ENCODE data around the gene PCDHGA7.
"Not testable (repeated sequence)": the region's sequence is repeated elsewhere in the genome, so short reads cannot be mapped to it uniquely, and the experiment has no call there.

The PCDHGA7 gene

DNA sequence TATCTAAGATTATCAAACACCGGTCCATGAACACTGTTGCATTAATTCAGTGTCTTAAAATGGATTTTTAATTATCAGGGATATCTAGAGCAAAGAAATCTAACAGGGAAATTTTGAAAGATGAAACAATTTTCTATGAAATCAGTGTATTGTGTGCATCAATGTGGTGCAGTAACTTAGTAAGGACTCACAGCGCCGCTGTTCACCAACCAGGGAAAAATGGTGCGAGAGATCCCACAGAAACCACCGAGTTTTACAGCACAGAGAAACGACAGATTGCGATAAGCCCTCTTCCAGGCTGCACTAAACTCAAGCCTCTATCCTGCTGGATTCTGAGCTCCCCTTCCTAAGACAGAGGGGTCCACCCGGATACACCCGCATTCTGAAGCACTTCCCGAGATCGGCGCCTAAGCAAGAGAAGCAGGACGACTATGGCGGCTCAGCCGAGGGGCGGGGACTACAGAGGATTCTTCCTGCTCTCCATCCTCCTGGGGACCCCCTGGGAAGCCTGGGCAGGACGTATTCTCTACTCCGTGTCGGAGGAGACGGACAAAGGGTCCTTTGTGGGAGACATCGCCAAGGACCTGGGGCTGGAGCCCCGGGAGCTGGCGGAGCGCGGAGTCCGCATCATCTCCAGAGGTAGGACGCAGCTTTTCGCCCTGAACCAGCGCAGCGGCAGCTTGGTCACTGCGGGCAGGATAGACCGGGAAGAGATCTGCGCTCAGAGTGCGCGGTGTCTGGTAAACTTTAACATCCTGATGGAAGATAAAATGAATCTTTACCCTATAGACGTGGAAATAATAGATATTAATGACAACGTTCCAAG, at the start of gene PCDHGA7:
Gene PCDHGA7 (plus strand): TSS at position 274 of the 826 bp plus-strand sequence. CDS start 158 bp downstream, at position 432.
- DNase-seq: no peak

DNA sequence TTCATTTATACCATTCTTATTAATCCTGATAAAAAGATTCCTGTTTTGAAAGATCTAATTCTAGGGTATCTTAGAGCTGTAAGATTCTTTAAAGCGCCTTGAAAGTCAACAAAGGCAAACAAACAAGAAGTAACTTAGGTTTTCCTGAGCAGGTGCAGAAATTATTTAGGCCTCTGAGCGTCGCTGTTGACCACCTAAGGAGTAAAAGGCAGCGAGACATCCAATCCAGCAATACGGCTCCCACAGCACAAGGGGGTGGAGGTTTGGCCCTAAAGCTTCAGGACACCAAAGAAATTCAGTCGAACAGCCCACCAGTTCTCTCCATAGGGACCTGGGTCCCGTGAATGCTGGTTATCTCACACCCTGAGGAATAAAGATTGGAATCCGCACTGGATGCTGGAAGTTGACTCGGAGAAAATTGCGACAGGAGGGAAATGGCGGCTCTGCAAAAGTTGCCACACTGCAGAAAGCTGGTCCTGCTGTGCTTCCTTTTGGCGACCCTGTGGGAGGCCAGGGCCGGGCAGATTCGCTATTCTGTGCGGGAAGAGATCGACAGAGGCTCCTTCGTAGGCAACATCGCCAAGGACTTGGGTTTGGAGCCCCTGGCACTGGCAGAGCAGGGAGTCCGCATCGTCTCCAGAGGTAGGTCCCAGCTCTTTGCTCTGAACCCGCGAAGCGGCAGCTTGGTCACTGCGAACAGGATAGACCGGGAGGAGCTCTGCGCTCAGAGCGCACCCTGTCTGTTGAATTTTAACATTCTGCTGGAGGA, 43.8 kb upstream of the PCDHGA7 start, which contains the start of gene PCDHGA2:
Gene PCDHGA2 (plus strand): TSS at position 223 of the 769 bp plus-strand sequence.
- no peak for DNase-seq

DNA sequence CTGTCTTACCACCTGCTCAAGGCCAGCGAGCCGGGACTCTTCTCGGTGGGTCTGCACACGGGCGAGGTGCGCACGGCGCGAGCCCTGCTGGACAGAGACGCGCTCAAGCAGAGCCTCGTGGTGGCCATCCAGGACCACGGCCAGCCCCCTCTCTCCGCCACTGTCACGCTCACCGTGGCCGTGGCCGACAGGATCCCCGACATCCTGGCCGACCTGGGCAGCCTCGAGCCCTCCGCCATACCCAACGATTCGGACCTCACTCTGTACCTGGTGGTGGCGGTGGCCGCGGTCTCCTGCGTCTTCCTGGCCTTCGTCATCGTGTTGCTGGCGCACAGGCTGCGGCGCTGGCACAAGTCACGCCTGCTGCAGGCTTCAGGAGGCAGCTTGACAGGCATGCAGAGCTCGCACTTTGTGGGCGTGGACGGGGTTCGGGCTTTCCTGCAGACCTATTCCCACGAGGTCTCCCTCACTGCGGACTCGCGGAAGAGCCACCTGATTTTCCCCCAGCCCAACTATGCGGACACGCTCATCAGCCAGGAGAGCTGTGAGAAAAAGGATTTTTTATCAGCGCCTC, 41.7 kb upstream of the PCDHGA7 start:
- DNase-seq: not testable (repeated sequence)

DNA sequence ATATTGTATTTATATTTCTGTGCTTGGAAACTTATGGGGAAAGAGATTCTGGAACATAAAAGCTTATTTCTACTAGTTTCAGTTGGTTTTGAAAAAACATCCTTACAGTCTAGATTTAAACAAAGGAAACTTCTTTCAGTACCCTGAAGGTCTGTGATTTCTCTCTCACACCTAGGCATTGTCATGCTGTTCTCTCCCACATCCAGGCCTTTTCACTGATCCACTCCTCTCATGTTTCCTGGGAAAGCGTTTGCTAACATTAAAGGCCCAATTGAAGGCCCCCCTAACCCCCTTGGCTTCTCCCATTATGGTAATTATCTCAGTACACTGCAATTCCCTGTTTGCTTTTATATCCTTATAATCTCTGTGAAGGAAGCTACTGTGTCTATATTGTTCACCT, 39.8 kb upstream of the PCDHGA7 start:
- no peak for DNase-seq

DNA sequence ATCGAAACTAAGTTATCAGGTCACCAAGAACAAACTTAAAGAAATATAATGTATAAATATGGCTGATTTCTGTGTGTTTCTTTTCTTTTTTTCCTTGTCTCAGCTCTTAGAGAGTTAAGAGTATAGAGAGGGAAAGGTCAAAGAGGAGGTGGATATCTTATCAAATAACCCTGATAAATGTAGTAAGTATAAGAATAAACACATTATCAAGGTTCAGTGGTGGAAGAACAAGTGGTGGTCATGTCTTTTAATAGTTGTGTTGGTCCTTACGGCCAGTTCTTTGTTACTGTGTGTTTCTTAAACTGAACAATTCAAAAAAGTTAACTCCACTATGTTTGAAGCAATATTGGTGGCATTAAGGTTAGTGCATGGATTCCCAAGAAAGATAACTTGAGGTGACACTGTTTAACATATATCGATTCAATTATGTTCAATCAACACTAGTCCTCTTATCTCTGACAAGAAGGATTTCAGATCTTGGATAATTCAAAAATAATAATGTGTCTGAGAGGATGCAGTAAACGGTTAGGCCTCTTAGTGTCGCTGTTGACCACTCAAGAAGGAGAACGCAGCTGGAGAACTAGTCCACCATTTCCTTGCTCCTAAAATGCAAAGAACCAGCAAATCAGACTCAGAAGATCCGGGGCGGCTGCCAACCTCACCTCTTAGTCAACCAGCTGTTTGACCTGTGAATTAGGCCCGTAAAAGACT, 39.1 kb upstream of the PCDHGA7 start, which contains the start of gene PCDHGA3:
Gene PCDHGA3 (plus strand): TSS at position 588 of the 711 bp plus-strand sequence. CDS start 205 bp downstream, outside the sequence.
- no peak for DNase-seq

DNA sequence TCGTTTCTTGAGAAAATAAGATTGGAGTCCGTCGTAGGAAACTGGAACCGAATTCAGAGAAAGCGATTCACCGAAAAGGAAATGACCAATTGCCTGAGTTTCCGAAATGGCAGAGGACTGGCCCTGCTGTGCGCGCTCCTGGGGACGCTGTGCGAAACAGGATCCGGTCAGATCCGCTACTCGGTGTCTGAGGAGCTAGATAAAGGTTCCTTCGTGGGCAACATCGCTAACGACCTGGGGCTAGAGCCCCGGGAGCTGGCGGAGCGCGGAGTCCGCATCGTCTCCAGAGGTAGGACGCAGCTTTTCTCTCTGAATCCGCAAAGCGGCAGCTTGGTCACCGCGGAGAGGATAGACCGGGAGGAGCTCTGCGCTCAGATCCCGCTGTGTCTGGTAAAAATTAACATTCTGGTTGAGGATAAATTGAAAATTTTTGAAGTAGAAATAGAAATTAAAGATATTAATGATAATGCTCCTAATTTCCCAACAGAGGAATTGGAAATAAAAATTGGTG, 38.5 kb upstream of the PCDHGA7 start:
- no peak for DNase-seq

DNA sequence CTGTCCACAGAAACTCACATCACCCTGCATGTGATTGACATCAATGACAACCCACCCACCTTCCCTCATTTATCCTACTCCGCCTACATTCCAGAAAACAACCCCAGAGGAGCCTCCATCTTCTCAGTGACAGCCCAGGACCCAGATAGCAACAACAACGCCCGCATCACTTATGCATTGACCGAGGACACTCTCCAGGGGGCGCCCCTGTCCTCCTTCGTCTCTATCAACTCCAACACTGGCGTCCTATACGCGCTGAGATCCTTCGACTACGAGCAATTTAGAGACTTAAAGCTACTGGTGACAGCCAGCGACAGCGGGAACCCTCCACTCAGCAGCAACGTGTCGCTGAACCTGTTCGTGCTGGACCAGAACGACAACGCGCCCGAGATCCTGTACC, 37.2 kb upstream of the PCDHGA7 start:
- DNase-seq: no peak

DNA sequence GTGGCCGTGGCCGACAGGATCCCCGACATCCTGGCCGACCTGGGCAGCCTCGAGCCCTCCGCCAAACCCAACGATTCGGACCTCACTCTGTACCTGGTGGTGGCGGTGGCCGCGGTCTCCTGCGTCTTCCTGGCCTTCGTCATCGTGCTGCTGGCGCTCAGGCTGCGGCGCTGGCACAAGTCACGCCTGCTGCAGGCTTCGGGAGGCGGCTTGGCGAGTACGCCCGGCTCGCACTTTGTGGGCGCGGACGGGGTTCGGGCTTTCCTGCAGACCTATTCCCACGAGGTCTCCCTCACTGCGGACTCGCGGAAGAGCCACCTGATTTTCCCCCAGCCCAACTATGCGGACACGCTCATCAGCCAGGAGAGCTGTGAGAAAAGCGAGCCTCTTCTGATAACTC, 36.5 kb upstream of the PCDHGA7 start:
- not testable (repeated sequence) for DNase-seq

DNA sequence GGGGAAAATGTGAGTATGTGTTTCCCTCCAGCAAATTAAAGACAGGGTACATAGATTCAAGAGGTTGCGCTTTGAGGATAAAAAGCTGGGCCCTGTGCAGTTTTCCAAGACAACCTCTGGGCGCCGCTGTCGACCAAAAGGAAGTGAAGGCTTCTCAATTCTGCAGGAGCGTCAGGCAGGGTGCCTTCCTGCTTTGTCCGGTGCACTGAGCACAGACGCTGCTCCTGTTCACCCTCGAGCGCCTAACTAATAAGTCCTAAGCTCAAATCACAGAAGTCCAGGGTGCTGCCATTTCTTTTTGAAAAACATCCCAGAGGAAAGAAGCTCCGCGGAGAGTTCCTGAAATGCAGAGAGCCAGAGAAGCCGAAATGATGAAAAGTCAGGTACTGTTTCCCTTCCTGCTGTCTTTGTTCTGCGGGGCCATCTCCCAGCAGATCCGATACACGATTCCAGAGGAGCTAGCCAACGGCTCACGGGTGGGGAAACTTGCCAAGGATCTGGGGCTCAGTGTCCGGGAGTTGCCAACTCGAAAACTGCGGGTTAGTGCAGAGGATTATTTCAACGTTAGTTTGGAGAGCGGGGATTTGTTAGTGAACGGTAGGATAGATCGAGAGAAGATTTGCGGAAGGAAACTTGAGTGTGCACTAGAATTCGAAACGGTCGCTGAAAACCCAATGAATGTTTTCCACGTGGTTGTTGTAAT, 32.5 kb upstream of the PCDHGA7 start, which contains the start of gene PCDHGB1:
Gene PCDHGB1 (plus strand): TSS at position 183 of the 703 bp plus-strand sequence. CDS start 162 bp downstream, at position 345.
- peak; percentile 48 for DNase-seq

DNA sequence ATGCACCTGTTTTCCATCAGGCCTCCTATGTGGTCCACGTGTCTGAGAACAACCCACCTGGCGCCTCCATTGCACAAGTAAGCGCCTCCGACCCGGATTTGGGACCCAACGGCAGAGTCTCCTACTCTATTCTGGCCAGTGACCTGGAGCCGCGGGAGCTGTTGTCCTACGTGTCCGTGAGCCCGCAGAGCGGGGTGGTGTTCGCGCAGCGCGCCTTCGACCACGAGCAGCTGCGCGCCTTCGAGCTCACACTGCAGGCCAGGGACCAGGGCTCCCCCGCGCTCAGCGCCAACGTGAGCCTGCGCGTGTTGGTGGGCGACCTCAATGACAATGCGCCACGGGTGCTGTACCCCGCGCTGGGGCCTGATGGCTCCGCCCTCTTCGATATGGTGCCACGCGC, 31.0 kb upstream of the PCDHGA7 start:
- no peak for DNase-seq

DNA sequence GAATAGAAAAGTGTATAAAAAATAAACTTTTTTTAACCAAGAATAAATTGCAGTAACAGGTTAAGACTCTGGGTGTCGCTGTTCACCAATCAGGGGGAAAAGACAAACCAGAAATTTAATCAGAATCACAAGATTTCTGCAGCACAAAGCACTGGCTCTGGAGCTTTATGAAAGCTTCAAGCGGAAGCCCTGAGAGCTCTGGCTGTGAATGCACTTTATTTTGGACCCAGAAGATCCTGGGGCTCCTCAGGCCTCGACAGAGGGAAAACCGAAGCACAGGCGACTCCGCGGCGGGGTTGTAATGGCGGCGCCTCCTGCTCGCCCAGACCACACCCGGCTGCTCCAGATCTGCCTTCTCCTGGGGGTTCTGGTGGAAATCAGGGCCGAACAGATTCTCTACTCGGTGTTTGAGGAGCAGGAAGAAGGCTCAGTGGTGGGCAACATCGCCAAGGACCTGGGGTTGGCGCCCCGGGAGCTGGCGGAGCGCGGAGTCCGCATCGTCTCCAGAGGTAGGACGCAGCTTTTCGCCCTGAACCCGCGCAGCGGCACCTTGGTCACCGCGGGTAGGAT, 27.6 kb upstream of the PCDHGA7 start, which contains the start of gene PCDHGA4:
Gene PCDHGA4 (plus strand): TSS at position 122 of the 570 bp plus-strand sequence. CDS start 87 bp downstream, at position 209.
- DNase-seq: no peak

DNA sequence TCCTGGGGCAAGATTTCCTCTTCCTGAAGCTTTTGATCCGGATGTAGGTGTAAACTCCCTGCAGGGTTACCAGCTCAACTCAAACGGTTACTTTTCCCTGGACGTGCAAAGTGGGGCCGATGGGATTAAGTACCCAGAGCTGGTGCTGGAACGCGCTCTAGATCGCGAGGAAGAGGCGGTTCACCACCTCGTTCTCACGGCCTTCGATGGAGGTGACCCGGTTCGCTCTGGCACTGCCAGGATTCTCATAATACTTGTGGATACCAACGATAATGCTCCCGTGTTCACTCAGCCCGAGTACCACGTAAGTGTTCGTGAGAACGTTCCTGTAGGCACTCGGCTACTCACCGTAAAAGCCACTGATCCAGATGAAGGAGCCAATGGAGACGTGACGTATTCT, 26.9 kb upstream of the PCDHGA7 start:
- no peak for DNase-seq

DNA sequence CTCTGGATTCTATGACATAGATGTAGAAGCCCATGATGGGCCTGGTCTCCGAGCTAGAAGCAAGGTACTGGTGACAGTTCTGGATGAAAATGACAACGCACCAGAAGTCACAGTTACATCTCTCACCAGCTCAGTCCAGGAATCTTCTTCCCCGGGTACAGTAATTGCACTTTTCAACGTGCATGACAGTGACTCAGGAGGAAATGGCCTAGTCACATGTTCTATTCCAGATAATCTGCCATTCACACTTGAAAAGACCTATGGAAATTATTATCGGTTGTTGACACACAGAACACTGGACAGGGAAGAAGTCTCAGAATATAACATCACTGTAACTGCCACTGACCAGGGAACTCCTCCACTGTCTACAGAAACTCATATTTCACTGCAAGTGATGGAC, 26.4 kb upstream of the PCDHGA7 start:
- no peak for DNase-seq

DNA sequence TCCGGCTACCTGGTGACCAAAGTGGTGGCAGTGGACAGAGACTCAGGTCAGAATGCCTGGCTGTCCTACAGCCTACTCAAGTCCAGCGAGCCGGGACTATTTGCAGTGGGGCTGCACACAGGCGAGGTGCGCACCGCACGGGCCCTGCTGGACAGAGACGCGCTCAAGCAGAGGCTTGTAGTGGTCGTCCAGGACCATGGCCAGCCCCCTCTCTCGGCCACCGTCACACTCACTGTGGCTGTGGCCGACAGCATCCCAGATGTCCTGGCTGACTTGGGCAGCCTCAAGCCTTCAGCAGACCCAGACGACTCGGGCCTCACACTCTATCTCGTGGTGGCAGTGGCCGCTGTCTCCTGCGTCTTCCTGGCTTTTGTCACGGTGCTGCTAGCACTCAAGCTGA, 25.6 kb upstream of the PCDHGA7 start:
- no peak for DNase-seq

DNA sequence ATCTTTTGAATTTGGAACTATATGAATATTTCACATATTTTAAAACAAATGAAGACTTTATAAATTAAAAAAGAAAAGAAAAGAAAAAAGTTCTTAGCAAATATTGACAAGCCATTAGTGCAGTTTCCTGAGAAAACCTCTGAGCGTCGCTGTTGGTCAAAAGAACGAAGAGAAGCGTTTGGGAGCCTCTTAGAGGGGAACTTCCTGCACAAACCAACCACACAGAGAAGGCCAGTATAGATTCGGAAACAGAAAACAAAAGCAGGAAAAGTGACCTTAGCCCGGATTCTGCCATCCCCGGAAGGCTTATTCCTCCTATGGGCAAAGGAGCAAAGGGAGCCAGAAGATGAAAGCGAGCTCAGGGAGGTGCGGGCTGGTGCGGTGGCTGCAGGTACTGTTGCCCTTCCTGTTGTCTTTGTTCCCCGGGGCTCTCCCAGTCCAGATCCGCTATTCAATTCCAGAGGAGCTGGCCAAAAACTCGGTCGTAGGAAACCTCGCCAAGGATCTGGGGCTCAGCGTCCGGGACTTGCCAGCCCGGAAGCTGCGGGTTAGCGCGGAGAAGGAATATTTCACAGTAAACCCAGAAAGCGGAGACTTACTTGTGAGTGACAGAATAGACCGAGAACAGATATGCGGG, 22.6 kb upstream of the PCDHGA7 start, which contains the start of gene PCDHGB2:
Gene PCDHGB2 (plus strand): TSS at position 205 of the 637 bp plus-strand sequence. CDS start 142 bp downstream, at position 347.
- DNase-seq: no peak

DNA sequence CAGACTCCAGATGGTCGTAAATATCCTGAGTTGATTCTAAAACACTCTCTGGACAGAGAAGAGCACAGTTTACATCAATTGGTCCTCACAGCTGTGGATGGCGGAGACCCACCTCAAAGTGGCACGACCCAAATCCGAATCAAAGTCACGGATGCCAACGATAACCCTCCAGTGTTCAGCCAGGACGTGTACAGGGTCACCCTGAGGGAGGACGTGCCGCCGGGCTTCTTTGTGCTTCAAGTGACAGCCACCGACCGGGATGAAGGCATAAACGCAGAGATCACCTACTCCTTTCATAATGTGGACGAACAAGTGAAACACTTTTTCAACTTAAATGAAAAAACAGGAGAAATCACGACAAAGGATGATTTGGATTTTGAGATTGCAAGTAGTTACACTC, 21.9 kb upstream of the PCDHGA7 start:
- no peak for DNase-seq

DNA sequence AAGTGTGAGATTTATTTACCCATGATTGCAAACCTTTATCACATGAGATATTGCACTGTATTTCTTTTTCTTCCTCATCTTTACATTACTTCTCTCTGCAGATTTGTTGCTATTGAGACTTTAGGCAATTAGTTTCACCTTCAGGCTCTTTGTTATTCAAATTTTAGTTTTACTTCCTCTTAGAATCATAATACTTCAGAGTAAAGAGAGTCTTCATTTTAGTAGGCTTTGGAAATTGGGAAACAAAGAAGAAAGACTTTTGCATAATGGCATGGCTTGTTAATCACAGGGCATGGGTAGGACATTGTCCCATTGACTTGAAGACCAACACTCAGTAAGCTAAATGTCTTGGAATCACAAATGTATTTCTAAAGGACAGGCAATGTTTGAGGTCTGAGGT, 19.8 kb upstream of the PCDHGA7 start:
- DNase-seq: no peak

DNA sequence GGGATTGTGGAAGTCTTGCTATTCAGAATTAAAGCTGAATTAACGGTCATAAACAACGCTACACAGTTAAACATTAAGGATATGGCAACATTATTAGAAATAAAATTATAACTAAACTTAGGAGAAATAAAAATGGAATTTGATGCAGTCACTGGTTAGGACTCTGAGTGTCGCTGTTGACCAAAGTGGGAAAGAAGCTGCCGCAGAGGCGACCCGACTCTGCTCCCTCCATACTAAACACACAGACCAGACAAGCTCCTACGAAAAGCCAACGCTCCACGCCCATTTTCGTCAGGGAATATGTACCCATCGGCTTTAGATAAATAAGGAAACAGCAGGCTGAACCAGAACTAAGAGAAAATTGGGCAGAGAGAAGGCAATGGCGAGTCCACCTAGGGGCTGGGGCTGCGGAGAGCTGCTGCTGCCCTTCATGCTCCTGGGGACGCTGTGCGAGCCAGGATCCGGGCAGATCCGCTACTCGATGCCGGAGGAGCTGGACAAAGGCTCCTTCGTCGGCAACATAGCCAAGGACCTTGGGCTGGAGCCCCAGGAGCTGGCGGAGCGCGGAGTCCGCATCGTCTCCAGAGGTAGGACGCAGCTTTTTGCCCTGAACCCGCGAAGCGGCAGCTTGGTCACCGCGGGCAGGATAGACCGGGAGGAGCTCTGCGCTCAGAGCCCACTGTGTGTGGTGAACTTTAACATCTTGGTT, 18.4 kb upstream of the PCDHGA7 start, which contains the start of gene PCDHGA5:
Gene PCDHGA5 (plus strand): TSS at position 211 of the 709 bp plus-strand sequence. CDS start 169 bp downstream, at position 380.
- DNase-seq: no peak

DNA sequence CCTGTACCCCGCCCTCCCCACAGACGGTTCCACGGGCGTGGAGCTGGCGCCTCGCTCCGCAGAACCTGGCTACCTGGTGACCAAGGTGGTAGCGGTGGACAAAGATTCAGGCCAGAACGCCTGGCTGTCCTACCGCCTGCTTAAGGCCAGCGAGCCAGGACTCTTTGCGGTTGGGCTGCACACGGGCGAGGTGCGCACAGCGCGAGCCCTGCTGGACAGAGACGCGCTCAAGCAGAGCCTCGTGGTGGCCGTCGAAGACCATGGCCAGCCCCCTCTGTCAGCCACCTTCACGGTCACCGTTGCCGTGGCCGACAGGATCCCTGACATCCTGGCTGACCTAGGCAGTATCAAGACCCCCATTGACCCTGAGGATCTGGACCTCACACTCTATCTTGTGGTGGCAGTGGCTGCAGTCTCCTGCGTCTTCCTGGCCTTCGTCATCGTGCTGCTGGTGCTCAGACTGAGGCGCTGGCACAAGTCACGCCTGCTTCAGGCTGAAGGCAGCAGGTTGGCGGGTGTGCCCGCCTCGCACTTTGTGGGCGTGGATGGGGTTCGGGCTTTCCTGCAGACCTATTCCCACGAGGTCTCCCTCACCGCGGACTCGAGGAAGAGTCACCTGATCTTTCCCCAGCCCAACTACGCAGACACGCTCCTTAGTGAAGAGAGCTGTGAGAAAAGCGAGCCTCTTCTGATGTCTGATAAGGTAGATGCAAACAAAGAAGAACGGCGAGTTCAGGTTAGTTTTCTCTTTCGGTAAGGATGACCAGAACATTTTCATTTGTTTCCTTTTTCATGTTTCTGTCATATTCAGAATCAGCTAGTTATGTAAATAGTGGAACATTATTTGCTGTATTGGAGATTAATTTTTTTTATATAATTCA, 16.3 kb upstream of the PCDHGA7 start:
- DNase-seq: no peak
